GM18505 (cell line): ENCODE measurements around the gene C16orf96.

Source experiments
- ATAC-seq: cut with Tn5 transposase; IDR thresholded peaks from one replicate; pipeline ENCODE4 v1.9.1; 2021; ENCODE audit not compliant: unreplicated experiment
- POLR2A ChIP-seq: IDR thresholded peaks from 4 replicates; pipeline ENCODE4 v1.6.1; 2011; ENCODE audit warnings: borderline replicate concordance; ENCODE audit not compliant: insufficient read depth, insufficient read length; ENCODE audit errors: extremely low read depth

Gene C16orf96

DNA sequence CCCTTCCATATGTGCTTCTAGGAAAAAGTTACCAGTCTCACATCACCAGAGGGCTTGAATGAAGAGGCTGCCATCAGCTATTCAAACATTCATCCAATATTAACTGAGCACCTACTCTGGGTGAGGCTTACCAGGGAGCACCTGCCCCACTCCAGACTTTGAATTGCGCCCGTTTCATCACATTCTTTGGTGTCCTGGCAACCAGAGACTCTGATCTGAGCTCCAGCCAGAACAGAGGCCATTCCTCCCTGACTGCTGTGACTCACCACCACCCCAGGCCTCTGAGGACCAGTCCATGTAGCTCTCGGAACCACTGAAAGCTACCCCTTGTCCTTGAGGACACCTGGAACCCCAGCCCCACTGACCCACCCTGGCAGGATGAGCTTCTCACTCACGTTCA, at the start of gene C16orf96:
Gene C16orf96 (plus strand): TSS at position 229 of the 400 bp plus-strand sequence. CDS start 150 bp downstream, at position 379.
- no peak for TF ChIP-seq POLR2A
- ATAC-seq = no peak

DNA sequence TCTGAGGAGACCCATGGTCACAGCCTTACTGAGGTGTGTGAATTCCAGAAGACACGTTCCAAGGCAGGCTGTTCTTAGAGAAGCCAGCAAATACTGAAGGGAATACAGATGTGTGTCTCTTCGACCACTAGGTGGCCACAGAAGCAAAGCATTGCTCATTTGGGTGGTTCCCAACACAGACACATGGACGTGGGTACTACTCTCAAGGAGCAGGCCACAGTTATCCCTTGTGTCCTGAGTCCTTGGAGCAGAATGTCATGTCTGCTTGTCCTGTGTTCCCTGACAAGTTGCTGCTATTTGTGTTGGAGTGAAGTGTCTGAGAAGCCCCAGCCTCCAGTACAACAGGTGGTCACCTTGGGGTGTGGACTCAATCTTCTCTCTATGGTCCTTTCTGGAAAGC, 49.7 kb upstream of the C16orf96 start:
- ATAC-seq = no peak
- TF ChIP-seq POLR2A = no peak

DNA sequence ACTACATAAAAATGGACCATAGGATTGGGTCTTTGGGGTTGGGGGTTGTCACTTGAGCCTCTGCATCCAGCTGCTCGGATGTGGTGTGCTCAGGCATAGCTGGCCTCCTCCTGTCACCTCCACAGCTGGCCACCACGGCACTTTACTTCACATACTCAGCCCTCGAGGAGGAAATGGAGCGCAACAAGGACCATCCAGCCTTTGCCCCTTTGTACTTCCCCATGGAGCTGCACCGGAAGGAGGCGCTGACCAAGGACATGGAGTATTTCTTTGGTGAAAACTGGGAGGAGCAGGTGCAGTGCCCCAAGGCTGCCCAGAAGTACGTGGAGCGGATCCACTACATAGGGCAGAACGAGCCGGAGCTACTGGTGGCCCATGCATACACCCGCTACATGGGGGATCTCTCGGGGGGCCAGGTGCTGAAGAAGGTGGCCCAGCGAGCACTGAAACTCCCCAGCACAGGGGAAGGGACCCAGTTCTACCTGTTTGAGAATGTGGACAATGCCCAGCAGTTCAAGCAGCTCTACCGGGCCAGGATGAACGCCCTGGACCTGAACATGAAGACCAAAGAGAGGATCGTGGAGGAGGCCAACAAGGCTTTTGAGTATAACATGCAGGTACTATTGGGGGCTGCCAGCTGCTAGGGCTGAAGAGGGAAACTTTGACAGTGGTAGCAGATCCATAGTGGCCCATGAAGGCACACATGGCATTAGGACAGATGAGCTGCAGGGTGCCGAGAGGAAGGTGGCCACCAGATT, 48.4 kb upstream of the C16orf96 start:
- TF ChIP-seq POLR2A = no peak
- no peak for ATAC-seq

DNA sequence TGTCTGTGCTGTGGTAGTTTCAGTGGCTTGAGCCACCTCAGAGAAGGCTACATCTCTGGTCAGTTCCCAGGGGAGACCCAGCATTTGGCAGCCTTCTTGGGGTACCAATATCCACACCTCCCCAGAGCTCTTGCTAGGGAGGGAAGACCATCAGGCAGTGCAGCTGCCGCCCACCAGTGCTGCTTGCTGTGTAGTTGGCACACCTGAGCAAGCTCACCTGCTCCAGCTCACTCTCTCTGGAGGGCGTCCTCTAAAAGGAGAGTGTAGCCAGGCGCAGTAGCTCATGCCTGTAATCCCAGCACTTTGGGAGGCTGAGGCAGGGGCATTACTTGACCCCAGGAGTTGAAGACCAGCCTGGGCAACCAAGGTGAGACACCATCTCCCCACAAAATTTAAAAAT, 47.3 kb upstream of the C16orf96 start:
- no peak for ATAC-seq
- no peak for TF ChIP-seq POLR2A

DNA sequence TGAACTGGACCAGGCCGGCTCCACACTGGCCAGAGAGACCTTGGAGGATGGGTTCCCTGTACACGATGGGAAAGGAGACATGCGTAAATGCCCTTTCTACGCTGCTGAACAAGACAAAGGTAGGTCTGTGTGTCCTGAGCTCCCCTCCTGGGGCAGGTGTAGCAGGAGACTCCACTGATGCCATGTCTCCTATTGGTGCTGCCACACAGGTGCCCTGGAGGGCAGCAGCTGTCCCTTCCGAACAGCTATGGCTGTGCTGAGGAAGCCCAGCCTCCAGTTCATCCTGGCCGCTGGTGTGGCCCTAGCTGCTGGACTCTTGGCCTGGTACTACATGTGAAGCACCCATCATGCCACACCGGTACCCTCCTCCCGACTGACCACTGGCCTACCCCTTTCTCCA, 46.7 kb upstream of the C16orf96 start:
- TF ChIP-seq POLR2A = no peak
- ATAC-seq = no peak

DNA sequence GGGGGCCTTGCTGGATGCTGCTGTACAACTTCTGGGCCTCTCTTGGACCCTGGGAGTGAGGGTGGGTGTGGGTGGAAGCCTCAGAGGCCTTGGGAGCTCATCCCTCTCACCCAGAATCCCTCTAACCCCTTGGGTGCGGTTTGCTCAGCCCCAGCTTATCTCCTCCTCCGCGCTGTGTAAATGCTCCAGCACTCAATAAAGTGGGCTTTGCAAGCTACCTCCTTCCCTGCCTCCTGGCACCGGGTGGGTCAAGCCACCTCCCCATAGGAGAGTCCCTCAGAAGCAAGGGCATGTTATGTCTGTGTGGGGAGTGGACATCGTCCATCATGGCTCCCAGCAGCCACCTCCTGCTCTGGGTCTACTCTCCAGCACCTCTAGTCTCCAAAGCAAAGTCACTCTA, 46.0 kb upstream of the C16orf96 start:
- ATAC-seq = no peak
- TF ChIP-seq POLR2A = no peak

DNA sequence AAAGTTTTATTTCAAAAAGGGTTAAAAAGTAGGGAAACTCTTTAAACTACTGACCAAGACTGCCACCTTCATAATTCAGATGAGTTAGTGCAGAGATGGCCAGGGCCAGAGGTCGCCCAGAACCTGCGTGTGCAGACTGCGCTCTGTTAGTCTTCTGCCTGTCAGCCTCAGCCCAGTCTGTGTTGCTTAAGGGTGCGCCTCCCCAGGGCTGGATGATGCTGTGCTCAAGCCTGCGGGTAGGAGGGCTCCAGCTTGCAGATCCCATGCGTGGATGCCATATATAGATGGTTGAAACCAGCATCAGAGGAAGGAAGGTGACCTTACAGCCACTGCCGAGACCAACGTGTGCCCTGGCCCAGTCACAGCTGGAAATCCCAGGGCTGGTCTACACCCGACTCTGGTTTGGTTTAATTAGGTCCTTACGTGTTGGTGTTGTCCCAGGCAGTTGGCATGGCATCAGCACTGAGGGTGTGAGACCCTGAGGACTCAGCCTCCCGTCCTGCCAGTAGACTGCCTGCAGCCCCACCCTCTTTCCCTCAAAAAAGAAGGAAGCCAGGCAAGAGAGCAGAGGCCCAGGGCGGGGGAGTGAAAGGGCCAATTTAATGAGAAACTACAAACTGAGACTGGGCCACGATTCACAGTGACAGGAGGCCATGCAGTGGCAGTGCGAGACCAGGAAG, 45.3 kb upstream of the C16orf96 start:
- TF ChIP-seq POLR2A = no peak
- ATAC-seq = no peak

DNA sequence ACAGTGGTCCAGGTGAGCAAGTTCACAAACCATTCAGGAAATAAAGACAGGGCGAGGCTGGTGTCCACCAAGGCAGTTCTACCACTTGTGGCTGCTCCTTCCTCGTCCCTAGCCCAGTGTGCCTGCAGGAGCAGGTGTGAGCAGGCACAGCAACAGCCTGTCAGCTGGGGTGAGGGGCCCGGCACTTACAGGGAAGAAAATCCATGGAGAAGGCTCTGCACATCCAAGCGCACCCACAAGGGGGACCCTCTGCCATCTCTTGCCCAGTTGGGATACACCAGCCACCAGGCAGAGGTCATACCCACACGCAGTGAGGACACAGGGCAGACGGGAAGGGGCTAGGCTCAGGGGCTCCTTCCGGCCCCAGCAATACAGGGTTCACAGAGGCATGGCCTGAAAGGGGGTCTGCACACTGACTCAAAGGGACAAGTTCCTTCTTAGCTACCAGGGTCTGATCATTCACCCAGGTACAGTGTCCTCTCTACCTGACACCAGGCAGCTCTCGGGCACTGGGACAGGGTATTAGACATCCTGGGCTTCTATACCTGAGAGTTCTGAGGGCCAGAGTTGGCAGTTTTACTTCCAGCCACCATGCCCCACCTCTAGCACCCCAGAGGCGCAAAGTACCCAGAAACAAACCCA, 44.6 kb upstream of the C16orf96 start:
- no peak for ATAC-seq
- no peak for TF ChIP-seq POLR2A

DNA sequence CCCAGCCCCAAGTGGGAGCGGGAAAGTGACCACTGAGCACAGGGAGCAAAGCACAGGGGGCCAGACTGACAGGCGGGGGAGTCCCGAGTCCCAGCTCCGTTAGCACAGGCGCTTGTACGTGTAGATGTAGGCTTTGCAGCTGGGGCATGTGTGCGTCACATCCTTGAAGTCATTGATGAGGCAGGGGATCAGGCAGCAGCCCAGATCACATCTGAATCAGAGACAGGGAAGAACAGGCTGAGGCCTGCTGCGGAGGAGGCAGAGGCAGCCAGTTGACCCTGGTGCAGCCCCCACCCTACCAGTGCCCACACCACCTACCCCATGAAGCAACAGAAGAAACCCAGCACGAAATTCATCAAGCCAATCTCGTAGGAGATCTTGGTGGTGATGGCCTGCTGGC, 43.7 kb upstream of the C16orf96 start:
- TF ChIP-seq POLR2A = no peak
- ATAC-seq = no peak

DNA sequence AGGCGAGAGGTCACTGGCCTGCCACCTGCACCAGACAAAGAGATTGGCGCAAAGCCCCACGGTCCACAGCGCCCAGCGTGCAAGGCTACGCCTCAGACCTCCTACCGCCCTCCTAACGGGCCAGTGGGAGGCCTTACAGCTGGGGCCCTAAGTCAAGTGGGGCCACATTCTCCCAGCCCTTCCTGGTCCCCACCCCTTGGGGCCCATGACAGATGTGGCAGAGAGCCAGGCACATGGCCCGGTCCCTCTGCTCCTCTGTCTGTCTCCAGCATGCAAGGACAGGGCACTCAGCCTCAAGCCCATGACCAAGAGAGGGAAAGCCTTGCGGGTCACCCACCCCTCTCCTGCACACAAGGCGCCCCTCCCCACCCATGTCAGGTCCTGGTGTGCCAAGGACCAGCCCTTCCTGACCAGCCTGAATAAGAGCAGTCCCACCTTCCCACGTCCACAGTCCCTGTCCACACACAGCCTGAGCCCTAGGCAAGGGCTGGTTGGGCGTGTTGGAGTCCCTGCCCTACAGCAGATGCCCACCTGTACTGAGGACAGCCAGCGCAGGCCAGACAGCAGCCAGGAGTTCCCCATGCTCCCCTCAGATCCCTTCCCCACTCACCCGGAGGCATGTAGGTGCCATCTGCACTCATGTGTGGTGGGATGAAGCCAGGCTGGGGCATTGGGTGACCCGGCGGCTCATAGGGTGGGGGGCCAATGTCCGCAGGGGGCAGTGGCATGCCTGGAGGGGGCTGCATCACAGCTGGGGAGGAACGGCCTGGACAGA, 42.9 kb upstream of the C16orf96 start:
- TF ChIP-seq POLR2A = no peak
- ATAC-seq = no peak

DNA sequence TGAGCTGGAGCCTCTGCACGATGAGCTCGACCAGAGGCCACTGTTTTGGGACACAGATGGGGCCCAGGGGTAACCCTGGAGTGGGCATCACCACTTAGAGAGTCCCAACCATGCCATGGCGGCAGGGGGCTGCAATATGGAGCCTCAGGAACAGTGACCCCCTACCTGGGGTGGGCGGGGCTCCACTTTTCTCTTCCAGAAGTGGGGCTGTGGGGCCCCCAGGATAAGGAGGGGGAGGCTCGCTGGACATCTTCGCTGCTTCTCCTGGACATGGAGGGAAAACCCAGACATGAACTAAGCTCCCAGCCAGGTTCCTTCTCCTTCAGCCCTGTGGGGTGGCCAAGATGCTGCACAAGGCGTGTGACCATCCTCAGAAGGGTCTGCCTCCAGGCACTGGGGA, 42.3 kb upstream of the C16orf96 start:
- TF ChIP-seq POLR2A = no peak
- no peak for ATAC-seq

DNA sequence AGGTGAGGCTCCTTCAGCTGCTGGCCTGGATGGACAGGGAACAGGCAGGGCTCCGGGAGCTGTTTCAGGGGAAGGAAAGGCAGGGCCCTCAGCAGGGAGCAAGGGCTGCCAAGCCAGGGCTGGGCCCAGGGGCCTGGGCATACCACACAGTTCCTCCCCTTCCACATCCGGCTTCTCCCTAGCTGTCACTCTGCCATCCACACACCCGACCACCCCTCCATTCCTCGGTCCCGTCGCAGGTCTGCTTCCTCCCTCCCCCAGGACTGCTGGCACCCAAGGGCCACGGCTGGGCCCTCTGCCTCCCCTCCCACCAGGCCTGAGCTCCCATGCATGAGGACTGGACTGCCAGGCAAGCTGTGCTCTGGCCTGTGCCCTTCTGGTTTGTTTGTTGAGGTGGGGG, 41.5 kb upstream of the C16orf96 start:
- TF ChIP-seq POLR2A = no peak
- ATAC-seq = no peak

DNA sequence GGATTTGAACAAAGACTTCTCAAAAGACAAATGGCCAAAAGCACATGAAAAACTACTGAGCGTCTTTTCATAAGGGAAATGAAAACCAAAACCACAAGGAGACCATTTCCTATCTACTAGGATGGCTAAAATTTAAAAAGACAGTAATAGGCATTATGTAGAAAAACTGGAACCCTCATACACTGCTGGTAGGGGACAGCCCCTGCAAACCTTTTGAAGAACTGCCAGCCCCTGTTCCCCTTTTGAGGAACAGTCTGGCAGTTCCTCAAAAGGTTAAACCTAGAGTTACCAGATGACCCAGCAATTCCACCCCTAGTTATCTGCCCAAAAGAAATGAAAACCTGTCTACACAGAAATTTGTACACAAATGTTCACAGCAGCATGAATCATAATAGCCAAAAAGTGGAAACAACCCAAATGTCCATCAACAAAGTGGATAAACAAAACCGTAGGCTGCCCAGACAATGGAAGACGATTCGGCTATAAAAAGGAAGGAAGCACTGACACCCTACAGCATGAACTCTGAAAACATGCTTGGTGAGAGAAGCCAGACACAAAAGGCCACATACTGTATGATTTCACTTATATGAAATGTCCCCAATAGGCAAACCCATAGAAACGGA, 40.4 kb upstream of the C16orf96 start:
- ATAC-seq = peak; percentile 61
- no peak for TF ChIP-seq POLR2A
